H9 (cell line): ENCODE data around the gene DCN. TPM values are rescaled to one million over a fixed set of nuclear protein-coding genes. Genes with fewer than 3 reads are reported as not detected.
A peak's percentile ranks its signal among the peaks of the same experiment; 100 is the strongest.

Experiments used
- DNase-seq: peaks from one replicate; pipeline ENCODE4 v3.0.0-alpha.2; 2017
- H2AFZ ChIP-seq: one replicate; pipeline ENCODE4 v1.6.1; 2013; ENCODE audit warnings: mild to moderate bottlenecking, low read length, control low read depth, moderate library complexity
- H2AK5ac ChIP-seq: 2 replicates; pipeline ENCODE4 v1.6.1; 2013; ENCODE audit warnings: low read length, control low read depth, mixed read lengths; ENCODE audit not compliant: insufficient read length
- H2BK120ac ChIP-seq: one replicate; pipeline ENCODE4 v1.6.1; 2013; ENCODE audit warnings: low read depth, mild to moderate bottlenecking, low read length, control low read depth, inconsistent platforms; ENCODE audit not compliant: poor library complexity, severe bottlenecking
- H2BK12ac ChIP-seq: 2 replicates; pipeline ENCODE4 v1.6.1; 2013; ENCODE audit warnings: low read length, control low read depth, mixed read lengths, low read depth; ENCODE audit not compliant: insufficient read length
- H2BK15ac ChIP-seq: 2 replicates; pipeline ENCODE4 v1.6.1; 2013; ENCODE audit warnings: low read depth, low read length, control low read depth
- H2BK20ac ChIP-seq: one replicate; pipeline ENCODE4 v1.6.1; 2013; ENCODE audit warnings: low read depth, mild to moderate bottlenecking, low read length, control low read depth, inconsistent platforms; ENCODE audit not compliant: poor library complexity, severe bottlenecking
- H2BK5ac ChIP-seq: 2 replicates; pipeline ENCODE4 v1.6.1; 2013; ENCODE audit warnings: low read length, control low read depth, mixed read lengths; ENCODE audit not compliant: insufficient read length
- H3K14ac ChIP-seq: 2 replicates; pipeline ENCODE4 v1.6.1; 2013; ENCODE audit warnings: low read length, control low read depth; ENCODE audit not compliant: insufficient read depth
- H3K18ac ChIP-seq: 2 replicates; pipeline ENCODE4 v1.6.1; 2013; ENCODE audit warnings: low read depth, mild to moderate bottlenecking, mixed read lengths, low read length, control low read depth; ENCODE audit not compliant: insufficient read length
- H3K23ac ChIP-seq: 2 replicates; pipeline ENCODE4 v1.6.1; 2013; ENCODE audit warnings: low read length, control low read depth, mixed read lengths, low read depth; ENCODE audit not compliant: insufficient read length
- H3K23me2 ChIP-seq: 2 replicates; pipeline ENCODE4 v1.6.1; 2013; ENCODE audit warnings: low read depth, mild to moderate bottlenecking, mixed read lengths, low read length, control low read depth; ENCODE audit not compliant: insufficient read length, poor library complexity, severe bottlenecking
- H3K27ac ChIP-seq: 2 replicates; pipeline ENCODE4 v1.5.1; 2013; ENCODE audit warnings: low read length, control low read depth, mixed read lengths, low read depth; ENCODE audit not compliant: insufficient read length
- H3K27me3 ChIP-seq: 2 replicates; pipeline ENCODE4 v1.6.1; 2013; ENCODE audit warnings: low read length, control low read depth, inconsistent platforms; ENCODE audit not compliant: insufficient read depth
- H3K4ac ChIP-seq: 2 replicates; pipeline ENCODE4 v1.6.1; 2013; ENCODE audit warnings: low read depth, mild to moderate bottlenecking, control low read depth, inconsistent platforms, low read length, moderate library complexity
- H3K4me1 ChIP-seq: 2 replicates; pipeline ENCODE4 v1.6.1; 2013; ENCODE audit warnings: low read length, control low read depth, inconsistent platforms; ENCODE audit not compliant: insufficient read depth
- H3K4me2 ChIP-seq: 2 replicates; pipeline ENCODE4 v1.6.1; 2013; ENCODE audit warnings: low read length, control low read depth, mixed read lengths; ENCODE audit not compliant: insufficient read length, insufficient read depth
- H3K56ac ChIP-seq: 2 replicates; pipeline ENCODE4 v1.6.1; 2013; ENCODE audit warnings: low read depth, mild to moderate bottlenecking, mixed read lengths, low read length, control low read depth; ENCODE audit not compliant: insufficient read length
- H3K79me1 ChIP-seq: 2 replicates; pipeline ENCODE4 v1.6.1; 2013; ENCODE audit warnings: low read depth, mild to moderate bottlenecking, moderate library complexity, low read length, control low read depth, inconsistent platforms; ENCODE audit not compliant: insufficient read depth, poor library complexity, severe bottlenecking
- H3K79me2 ChIP-seq: 2 replicates; pipeline ENCODE4 v1.6.1; 2013; ENCODE audit warnings: low read length, control low read depth, inconsistent platforms; ENCODE audit not compliant: insufficient read depth
- H3K9ac ChIP-seq: 2 replicates; pipeline ENCODE4 v1.6.1; 2013; ENCODE audit warnings: low read length, control low read depth, mixed read lengths; ENCODE audit not compliant: insufficient read length; ENCODE audit errors: extremely low read depth
- H3K9me3 ChIP-seq: one replicate; pipeline ENCODE4 v1.6.1; 2013; ENCODE audit warnings: low read depth, low read length, inconsistent platforms; ENCODE audit not compliant: control insufficient read depth
- H3T11ph ChIP-seq: one replicate; pipeline ENCODE4 v1.6.1; 2013; ENCODE audit warnings: mild to moderate bottlenecking, low read length, control low read depth, inconsistent platforms
- H4K20me1 ChIP-seq: one replicate; pipeline ENCODE4 v1.6.1; 2013; ENCODE audit not compliant: control insufficient read depth, insufficient read length, insufficient read depth
- H4K5ac ChIP-seq: 2 replicates; pipeline ENCODE4 v1.6.1; 2013; ENCODE audit warnings: low read depth, mild to moderate bottlenecking, mixed read lengths, low read length, control low read depth; ENCODE audit not compliant: insufficient read length
- H4K8ac ChIP-seq: replicated peaks from 2 replicates; pipeline ENCODE4 v1.6.1; 2013; ENCODE audit warnings: low read length, control low read depth, mixed read lengths, low read depth; ENCODE audit not compliant: insufficient read length
- H4K91ac ChIP-seq: 2 replicates; pipeline ENCODE4 v1.6.1; 2013; ENCODE audit warnings: low read depth, mild to moderate bottlenecking, moderate library complexity, mixed read lengths, low read length, control low read depth; ENCODE audit not compliant: insufficient read length
- H3K27ac Mint-ChIP-seq, 3 experiments: 2 replicates in 2 of 3; 3 replicates in 1 of 3; pipeline ENCODE4 v1.8.0; 2020 to 2021; ENCODE audit warnings: mixed read lengths in 3 of 3, mild to moderate bottlenecking in 1 of 3, moderate library complexity in 1 of 3
- H3K27me3 Mint-ChIP-seq: 2 replicates; pipeline ENCODE4 v1.8.0; 2021; ENCODE audit warnings: low read depth, mild to moderate bottlenecking, moderate library complexity, mixed read lengths
- H3K36me3 Mint-ChIP-seq, 3 experiments: 2 replicates in 2 of 3; 3 replicates in 1 of 3; pipeline ENCODE4 v1.8.0; 2020 to 2021; ENCODE audit warnings: low read depth in 3 of 3, mixed read lengths in 3 of 3; ENCODE audit not compliant: insufficient read depth in 1 of 3
- H3K4me1 Mint-ChIP-seq, 2 experiments: 2 replicates each; pipeline ENCODE4 v1.8.0; 2020; ENCODE audit warnings: mixed read lengths in 2 of 2
- H3K4me3 Mint-ChIP-seq, 2 experiments: 2 replicates in 1 of 2; 3 replicates in 1 of 2; pipeline ENCODE4 v1.8.0; 2020 to 2021; ENCODE audit warnings: mild to moderate bottlenecking in 2 of 2, mixed read lengths in 2 of 2, moderate library complexity in 1 of 2
- H3K9me3 Mint-ChIP-seq, 2 experiments: 2 replicates in 1 of 2; 3 replicates in 1 of 2; pipeline ENCODE4 v1.8.0; 2020; ENCODE audit warnings: mild to moderate bottlenecking in 2 of 2, mixed read lengths in 2 of 2, moderate library complexity in 1 of 2
- WGBS: extraction: QIAGEN DNeasy Blood & Tissue Kit; methylation state at CpG from one replicate; pipeline ENCODE4 v1.1.7; 2013; ENCODE audit warnings: missing lambda C conversion rate, low lambda C conversion rate, mixed read lengths; ENCODE audit not compliant: insufficient read length; ENCODE audit errors: extremely low coverage; 5-methylcytosine and 5-hydroxymethylcytosine counted together
- total RNA-seq: library from RNA; stranded (reverse); gene quantifications from 2 replicates; pipeline ENCODE4 v1.2.1, GENCODE V29; 2021
- TF ChIP-seq, protein P1 (sequence below): fragments of 200-600 bp; sonication (generic); conservative IDR thresholded peaks from 3 replicates; pipeline ENCODE4 v1.8.0; 2021; ENCODE audit warnings: antibody characterized with exemption, mild to moderate bottlenecking

Gene DCN
- total RNA-seq, 1 experiment from 2014 or later = not detected

DNA sequence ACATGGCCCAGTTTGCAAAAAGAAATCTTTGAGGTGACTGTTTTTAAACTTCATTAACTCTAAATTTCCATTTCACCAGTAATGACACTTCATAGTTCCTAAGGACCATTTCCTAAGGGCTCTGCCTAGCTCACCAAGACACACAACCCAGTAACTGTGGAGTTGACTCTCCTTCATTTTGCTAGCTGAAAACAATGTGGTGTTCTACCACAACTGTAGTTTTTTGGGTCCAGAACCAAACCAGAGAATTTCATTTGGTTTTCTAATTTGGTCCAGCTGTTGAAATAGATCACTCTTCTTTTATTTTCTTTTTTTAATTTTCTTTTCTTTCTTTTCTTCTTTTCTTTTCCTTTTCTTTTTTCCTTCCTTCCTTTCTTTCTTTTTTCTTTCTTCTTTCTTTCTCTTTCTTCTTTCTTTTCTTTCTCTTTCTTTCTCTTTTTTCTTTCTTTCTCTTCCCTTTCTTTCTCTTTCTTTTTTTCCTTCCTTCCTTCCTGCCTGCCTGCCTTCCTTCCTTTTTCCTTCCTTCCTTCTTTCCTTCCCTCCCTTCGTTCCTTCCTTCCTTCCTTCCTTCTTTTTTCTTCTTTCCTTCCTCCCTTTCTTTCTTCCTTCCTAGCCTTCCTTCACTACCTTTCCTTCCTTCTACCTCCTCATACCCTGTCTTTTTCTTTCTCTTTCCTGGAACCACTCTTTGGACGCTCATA, 52.8 kb downstream of the DCN start:
- no peak overlapping the region for H3K27ac ChIP-seq
- no peak overlapping the region for H2BK120ac ChIP-seq
- H3K9me3 ChIP-seq = no peaks in the 10 kb centered on the region
- H3K4me1 ChIP-seq = no peaks in the 10 kb centered on the region
- H3K9ac ChIP-seq = no peak overlapping the region
- Mint-ChIP-seq H3K36me3 (no peaks in the 10 kb centered on the region), H3K27ac (0 out of 7 replicates have a peak overlapping the region, but pooled peaks of 1 of the 3 experiments have one; percentile 2), H3K9me3 (no peaks in the 10 kb centered on the region), H3K4me3 (no peak overlapping the region), H3K4me1 (no peaks in the 10 kb centered on the region), H3K27me3 (no peaks in the 10 kb centered on the region)
- H3K56ac ChIP-seq = no peak overlapping the region
- H2BK5ac ChIP-seq = no peak overlapping the region
- no peak overlapping the region for H3K4ac ChIP-seq
- H3K79me1 ChIP-seq = no peaks in the 10 kb centered on the region
- no peak overlapping the region for H2AK5ac ChIP-seq
- no peaks in the 10 kb centered on the region for H4K20me1 ChIP-seq
- no peak overlapping the region for H2BK15ac ChIP-seq
- H3K14ac ChIP-seq = no peak overlapping the region
- no peak overlapping the region for H3K23ac ChIP-seq
- H4K5ac ChIP-seq = no peak overlapping the region
- no peak overlapping the region for H2AFZ ChIP-seq
- H4K91ac ChIP-seq = no peak overlapping the region
- TF ChIP-seq, protein P1, sequence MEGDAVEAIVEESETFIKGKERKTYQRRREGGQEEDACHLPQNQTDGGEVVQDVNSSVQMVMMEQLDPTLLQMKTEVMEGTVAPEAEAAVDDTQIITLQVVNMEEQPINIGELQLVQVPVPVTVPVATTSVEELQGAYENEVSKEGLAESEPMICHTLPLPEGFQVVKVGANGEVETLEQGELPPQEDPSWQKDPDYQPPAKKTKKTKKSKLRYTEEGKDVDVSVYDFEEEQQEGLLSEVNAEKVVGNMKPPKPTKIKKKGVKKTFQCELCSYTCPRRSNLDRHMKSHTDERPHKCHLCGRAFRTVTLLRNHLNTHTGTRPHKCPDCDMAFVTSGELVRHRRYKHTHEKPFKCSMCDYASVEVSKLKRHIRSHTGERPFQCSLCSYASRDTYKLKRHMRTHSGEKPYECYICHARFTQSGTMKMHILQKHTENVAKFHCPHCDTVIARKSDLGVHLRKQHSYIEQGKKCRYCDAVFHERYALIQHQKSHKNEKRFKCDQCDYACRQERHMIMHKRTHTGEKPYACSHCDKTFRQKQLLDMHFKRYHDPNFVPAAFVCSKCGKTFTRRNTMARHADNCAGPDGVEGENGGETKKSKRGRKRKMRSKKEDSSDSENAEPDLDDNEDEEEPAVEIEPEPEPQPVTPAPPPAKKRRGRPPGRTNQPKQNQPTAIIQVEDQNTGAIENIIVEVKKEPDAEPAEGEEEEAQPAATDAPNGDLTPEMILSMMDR = no peak
- H3K79me2 ChIP-seq = no peaks in the 10 kb centered on the region
- no peak overlapping the region for H3T11ph ChIP-seq
- H2BK20ac ChIP-seq = no peak overlapping the region
- no peaks in the 10 kb centered on the region for H3K23me2 ChIP-seq
- WGBS = no CpG with 5 or more reads among the region's 2 CpGs
- no peak overlapping the region for H3K4me2 ChIP-seq
- no peak for DNase-seq
- no peak overlapping the region for H2BK12ac ChIP-seq
- H3K27me3 ChIP-seq = no peaks in the 10 kb centered on the region
- no peak overlapping the region for H3K18ac ChIP-seq
- H4K8ac ChIP-seq = no peak overlapping the region
